Measurements from ENCODE around the gene PGA4.

DNA sequence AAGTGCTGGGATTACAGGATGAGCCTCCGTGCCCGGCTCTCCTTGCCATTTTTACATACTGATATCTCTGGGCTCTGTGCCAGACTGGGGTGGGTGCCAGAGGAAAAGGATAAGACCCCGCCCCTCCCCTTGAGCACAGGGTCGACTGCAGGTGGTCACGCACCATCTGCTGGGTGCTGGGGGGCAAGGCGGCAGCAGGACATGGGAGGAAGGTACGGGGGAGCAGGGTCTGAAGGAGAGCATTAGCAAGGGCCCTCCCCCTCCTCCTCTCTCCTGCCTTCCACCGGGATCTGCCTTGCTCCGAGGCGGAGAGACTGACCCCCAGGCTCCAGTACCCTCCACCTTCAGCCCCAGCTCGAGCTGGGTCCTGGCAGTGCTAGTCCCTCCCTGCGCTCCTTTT, 28.6 kb upstream of the PGA4 start:
- TF ChIP-seq, protein P1, sequence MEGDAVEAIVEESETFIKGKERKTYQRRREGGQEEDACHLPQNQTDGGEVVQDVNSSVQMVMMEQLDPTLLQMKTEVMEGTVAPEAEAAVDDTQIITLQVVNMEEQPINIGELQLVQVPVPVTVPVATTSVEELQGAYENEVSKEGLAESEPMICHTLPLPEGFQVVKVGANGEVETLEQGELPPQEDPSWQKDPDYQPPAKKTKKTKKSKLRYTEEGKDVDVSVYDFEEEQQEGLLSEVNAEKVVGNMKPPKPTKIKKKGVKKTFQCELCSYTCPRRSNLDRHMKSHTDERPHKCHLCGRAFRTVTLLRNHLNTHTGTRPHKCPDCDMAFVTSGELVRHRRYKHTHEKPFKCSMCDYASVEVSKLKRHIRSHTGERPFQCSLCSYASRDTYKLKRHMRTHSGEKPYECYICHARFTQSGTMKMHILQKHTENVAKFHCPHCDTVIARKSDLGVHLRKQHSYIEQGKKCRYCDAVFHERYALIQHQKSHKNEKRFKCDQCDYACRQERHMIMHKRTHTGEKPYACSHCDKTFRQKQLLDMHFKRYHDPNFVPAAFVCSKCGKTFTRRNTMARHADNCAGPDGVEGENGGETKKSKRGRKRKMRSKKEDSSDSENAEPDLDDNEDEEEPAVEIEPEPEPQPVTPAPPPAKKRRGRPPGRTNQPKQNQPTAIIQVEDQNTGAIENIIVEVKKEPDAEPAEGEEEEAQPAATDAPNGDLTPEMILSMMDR (IDR thresholded peaks at IDR 0.05) = no peak
- no peak for TF ChIP-seq ZFX (IDR thresholded peaks at IDR 0.05; ENCODE audit: borderline replicate concordance)
